HEK293T (cell line): ENCODE measurements around the gene AMFR.

ENCODE experiments used
- CTCF ChIA-PET: fragments of 350-600 bp; formaldehyde crosslinking; extraction: SDS; loops from one replicate; lab custom pipeline; 2021; ENCODE audit warnings: antibody characterized with exemption, inconsistent platforms; lab: Yijun Ruan, JAX
- POLR2A ChIA-PET: fragments of 350-600 bp; formaldehyde crosslinking; extraction: SDS; loops from one replicate; lab custom pipeline; 2020; ENCODE audit warnings: antibody characterized with exemption, inconsistent platforms; lab: Yijun Ruan, JAX
- DNase-seq: peaks from one replicate; pipeline ENCODE4 v3.0.0; 2012; ENCODE audit warnings: mixed read lengths; ENCODE audit errors: extremely low spot score
- ARNT ChIP-seq: fragments of 450-650 bp; IDR thresholded peaks from 2 replicates; pipeline ENCODE4 v1.6.1; 2017; ENCODE audit warnings: mild to moderate bottlenecking
- BHLHE40 ChIP-seq: fragments of 450-650 bp; IDR thresholded peaks from 2 replicates; pipeline ENCODE4 v1.6.1; 2016; ENCODE audit warnings: mild to moderate bottlenecking, moderate library complexity, borderline replicate concordance
- CTBP1 ChIP-seq: fragments of 450-650 bp; IDR thresholded peaks from 2 replicates; pipeline ENCODE4 v1.6.1; 2016; ENCODE audit warnings: borderline replicate concordance
- ELF4 ChIP-seq: fragments of 450-650 bp; IDR thresholded peaks from 2 replicates; pipeline ENCODE4 v1.6.1; 2017; ENCODE audit warnings: antibody characterized with exemption
- FOXA1 ChIP-seq: fragments of 450-650 bp; IDR thresholded peaks from 2 replicates; pipeline ENCODE4 v1.6.1; 2016; ENCODE audit warnings: mild to moderate bottlenecking
- FOXK2 ChIP-seq: fragments of 450-650 bp; IDR thresholded peaks from 2 replicates; pipeline ENCODE4 v1.6.1; 2016; ENCODE audit warnings: mild to moderate bottlenecking
- FOXM1 ChIP-seq: fragments of 450-650 bp; IDR thresholded peaks from 2 replicates; pipeline ENCODE4 v1.6.1; 2017; ENCODE audit warnings: mild to moderate bottlenecking, borderline replicate concordance
- HDGF ChIP-seq: fragments of 450-650 bp; IDR thresholded peaks from 2 replicates; pipeline ENCODE4 v1.6.1; 2017; ENCODE audit warnings: antibody characterized with exemption, borderline replicate concordance
- L3MBTL2 ChIP-seq: fragments of 450-650 bp; conservative IDR thresholded peaks from 2 replicates; pipeline ENCODE4 v1.6.1; 2016; ENCODE audit warnings: mild to moderate bottlenecking
- LEF1 ChIP-seq: fragments of 450-650 bp; IDR thresholded peaks from 2 replicates; pipeline ENCODE4 v1.6.1; 2017; ENCODE audit warnings: mild to moderate bottlenecking, borderline replicate concordance
- NFRKB ChIP-seq: fragments of 450-650 bp; IDR thresholded peaks from 2 replicates; pipeline ENCODE4 v1.6.1; 2016; ENCODE audit warnings: mild to moderate bottlenecking, moderate library complexity
- PKNOX1 ChIP-seq: fragments of 450-650 bp; IDR thresholded peaks from 2 replicates; pipeline ENCODE4 v1.6.1; 2016
- SP1 ChIP-seq: fragments of 450-650 bp; IDR thresholded peaks from 2 replicates; pipeline ENCODE4 v1.6.1; 2017
- SUZ12 ChIP-seq: fragments of 450-650 bp; IDR thresholded peaks from 2 replicates; pipeline ENCODE4 v1.6.1; 2016; ENCODE audit warnings: mild to moderate bottlenecking
- TARDBP ChIP-seq: fragments of 450-650 bp; IDR thresholded peaks from 2 replicates; pipeline ENCODE4 v1.6.1; 2016
- ZNF384 ChIP-seq: fragments of 450-650 bp; IDR thresholded peaks from 2 replicates; pipeline ENCODE4 v1.6.1; 2016

Gene AMFR

DNA sequence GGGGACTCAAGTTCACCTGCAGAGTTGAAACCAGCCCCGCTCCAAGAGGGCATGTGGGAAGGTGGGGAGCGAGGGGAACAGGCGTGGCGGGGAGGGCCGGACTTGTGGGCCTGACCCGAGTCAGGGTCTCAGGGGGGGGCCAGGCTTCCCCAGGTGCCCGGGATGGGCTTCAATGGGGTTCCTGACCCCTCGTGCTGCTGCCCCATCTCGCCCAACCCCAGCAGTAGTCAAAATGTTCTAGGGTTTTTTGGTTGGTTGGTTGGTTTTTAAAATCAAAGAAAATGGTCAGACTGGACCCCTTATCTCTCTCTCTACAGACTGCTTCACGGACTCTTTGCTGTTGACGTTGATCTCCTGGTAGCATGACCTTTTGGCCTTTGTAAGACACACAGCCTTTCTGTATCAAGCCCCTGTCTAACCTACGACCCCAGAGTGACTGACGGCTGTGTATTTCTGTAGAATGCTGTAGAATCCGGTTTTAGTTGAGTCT, 69.5 kb downstream of the AMFR start:
- no peak for DNase-seq
- ChIA-PET POLR2A (interaction anchor here (1.0 to 1.2 kb wide), 2 partner anchors 15 to 24 kb away, joined by 3 read pairs; no protein-coding TSS in a partner anchor), CTCF (interaction anchor here (0.6 to 1.7 kb wide), 9 partner anchors 14 to 891 kb away, joined by 3 to 16 read pairs (median 4); no protein-coding TSS in a partner anchor)
- TF ChIP-seq HDGF (no peak), NFRKB (no peak), SP1 (no peak), LEF1 (no peak), FOXM1 (no peak), FOXK2 (no peak), CTBP1 (no peak), ZNF384 (no peak)

GRCh38 chr16:56355221-56355620, 70.1 kb downstream of the AMFR start:
- ChIA-PET CTCF (no interaction called here), POLR2A (no interaction called here)
- DNase-seq: no peak
- TF ChIP-seq FOXA1: no peak
- no peak for TF ChIP-seq L3MBTL2
- TF ChIP-seq NFRKB: no peak
- no peak for TF ChIP-seq ELF4

GRCh38 chr16:56354746-56355145, 70.6 kb downstream of the AMFR start:
- POLR2A ChIA-PET: no interaction called here
- TF ChIP-seq NFRKB (no peak), HDGF (no peak), ELF4 (no peak), ZNF384 (no peak), PKNOX1 (no peak), L3MBTL2 (no peak), FOXM1 (no peak), SP1 (no peak), FOXK2 (no peak), FOXA1 (no peak), LEF1 (no peak), CTBP1 (no peak)

GRCh38 chr16:56354016-56354415, 71.3 kb downstream of the AMFR start:
- DNase-seq: no peak
- no peak for TF ChIP-seq CTBP1
- TF ChIP-seq LEF1: no peak
- no peak for TF ChIP-seq PKNOX1
- TF ChIP-seq ELF4: no peak
- TF ChIP-seq SUZ12: no peak
- no peak for TF ChIP-seq SP1
- no peak for TF ChIP-seq FOXA1
- TF ChIP-seq TARDBP: no peak
- TF ChIP-seq ZNF384: no peak
- TF ChIP-seq NFRKB: no peak
- TF ChIP-seq FOXK2: no peak
- TF ChIP-seq L3MBTL2: no peak
- TF ChIP-seq ARNT: no peak
- no peak for TF ChIP-seq HDGF
- TF ChIP-seq FOXM1: no peak
- TF ChIP-seq BHLHE40: no peak
- ChIA-PET CTCF (no interaction called here), POLR2A (no interaction called here)

More at GRCh38 chr16:56354746-56355145, 70.6 kb downstream of the AMFR start:
- DNase-seq: no peak
- CTCF ChIA-PET: no interaction called here

DNA sequence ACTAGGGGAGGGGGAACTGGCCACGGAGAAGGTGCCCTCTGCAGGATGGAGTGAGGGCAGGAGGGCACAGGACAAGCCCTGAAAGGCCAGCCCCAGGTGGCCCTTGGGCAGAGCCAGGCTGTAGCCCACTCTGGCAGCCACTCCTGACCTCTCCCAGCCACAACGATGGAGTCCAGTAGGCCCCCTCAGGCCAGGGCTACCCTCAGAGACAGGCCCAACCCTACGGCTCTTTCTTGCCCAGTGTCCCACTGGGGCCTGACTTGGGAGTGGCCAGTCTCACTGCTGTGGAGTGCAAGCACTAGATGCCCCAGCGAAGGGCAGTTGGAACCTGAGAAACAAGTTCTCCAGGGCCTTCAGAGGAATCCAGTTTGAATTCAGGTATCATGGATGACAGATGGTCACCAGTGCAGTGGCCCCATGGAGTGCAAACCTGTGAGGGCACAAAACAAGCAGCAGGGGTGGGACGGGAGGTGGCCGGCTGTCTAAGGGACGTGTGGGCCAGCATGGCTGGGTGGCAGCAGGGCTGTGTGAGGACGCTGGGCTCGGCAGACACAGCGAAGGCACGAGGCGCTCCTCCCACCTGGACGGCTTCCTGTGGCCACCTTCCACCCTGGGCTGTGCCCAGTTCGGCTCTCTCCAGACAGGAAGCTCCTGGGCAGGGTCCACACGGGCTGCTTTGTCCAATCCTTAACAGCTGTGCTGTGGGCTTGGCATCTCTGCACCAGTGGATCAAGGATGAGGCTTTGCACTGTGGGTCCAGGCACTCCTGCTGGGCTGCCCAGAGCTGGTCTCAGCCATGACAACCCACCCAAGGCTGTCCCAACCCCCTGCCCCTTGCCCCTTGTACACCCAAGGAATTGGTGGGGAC, 72.1 kb downstream of the AMFR start:
- ChIA-PET POLR2A (no interaction called here), CTCF (no interaction called here)
- TF ChIP-seq ZNF384 (no peak), ARNT (no peak), SUZ12 (no peak), ELF4 (no peak), NFRKB (no peak), L3MBTL2 (no peak)
- DNase-seq: no peak

GRCh38 chr16:56352351-56353053, 72.8 kb downstream of the AMFR start:
- ChIA-PET CTCF (interaction anchor here (0.5 kb wide), 2 partner anchors 115 to 252 kb away, joined by 4 to 6 read pairs; no protein-coding TSS in a partner anchor), POLR2A (no interaction called here)
- DNase-seq: no peak
- no peak for TF ChIP-seq HDGF
- TF ChIP-seq TARDBP: no peak
- TF ChIP-seq PKNOX1: no peak
- no peak for TF ChIP-seq SP1
- TF ChIP-seq LEF1: no peak
- no peak for TF ChIP-seq FOXA1
- no peak for TF ChIP-seq FOXM1
- TF ChIP-seq BHLHE40: no peak
- TF ChIP-seq SUZ12: no peak
- TF ChIP-seq ARNT: no peak
- no peak for TF ChIP-seq NFRKB
- TF ChIP-seq ELF4: no peak
- no peak for TF ChIP-seq FOXK2
- no peak for TF ChIP-seq ZNF384
- no peak for TF ChIP-seq L3MBTL2
- no peak for TF ChIP-seq CTBP1
